ENCODE data around the gene SDS. TPM values are rescaled to one million over a fixed set of nuclear protein-coding genes. Genes with fewer than 3 reads are reported as not detected.

Gene SDS
- total and polyA plus RNA-seq, 4 donors = 0.65 to 433 (median 77.9) TPM

DNA sequence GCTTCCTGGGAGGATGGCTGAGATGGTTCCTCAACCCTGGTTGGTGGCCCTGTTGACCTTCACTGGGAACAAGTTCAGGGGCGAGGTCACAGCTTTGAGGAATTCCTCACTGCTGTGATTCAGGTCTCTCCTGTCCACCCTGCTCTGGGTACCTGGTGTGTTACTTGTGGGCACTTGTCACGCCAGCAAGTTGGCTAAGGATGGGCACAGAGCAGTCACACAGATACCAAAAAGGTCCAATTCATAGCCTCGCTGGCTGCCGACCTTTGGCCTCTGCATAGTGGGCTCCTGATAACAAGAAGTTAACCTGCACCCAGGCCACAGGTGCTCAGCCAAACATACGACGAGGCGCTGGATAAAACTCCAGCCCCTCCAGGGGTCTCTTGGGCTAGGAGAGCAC lies 11.2 kb downstream of the SDS start:
- no peak for TF ChIP-seq YY1 (IDR thresholded peaks at IDR 0.05)
- TF ChIP-seq TAF1 (conservative IDR thresholded peaks at IDR 0.05) = no peak
- TF ChIP-seq HNF4G (IDR thresholded peaks at IDR 0.05) = no peak
- TF ChIP-seq REST (IDR thresholded peaks at IDR 0.05) = no peak
- TF ChIP-seq, protein P1, sequence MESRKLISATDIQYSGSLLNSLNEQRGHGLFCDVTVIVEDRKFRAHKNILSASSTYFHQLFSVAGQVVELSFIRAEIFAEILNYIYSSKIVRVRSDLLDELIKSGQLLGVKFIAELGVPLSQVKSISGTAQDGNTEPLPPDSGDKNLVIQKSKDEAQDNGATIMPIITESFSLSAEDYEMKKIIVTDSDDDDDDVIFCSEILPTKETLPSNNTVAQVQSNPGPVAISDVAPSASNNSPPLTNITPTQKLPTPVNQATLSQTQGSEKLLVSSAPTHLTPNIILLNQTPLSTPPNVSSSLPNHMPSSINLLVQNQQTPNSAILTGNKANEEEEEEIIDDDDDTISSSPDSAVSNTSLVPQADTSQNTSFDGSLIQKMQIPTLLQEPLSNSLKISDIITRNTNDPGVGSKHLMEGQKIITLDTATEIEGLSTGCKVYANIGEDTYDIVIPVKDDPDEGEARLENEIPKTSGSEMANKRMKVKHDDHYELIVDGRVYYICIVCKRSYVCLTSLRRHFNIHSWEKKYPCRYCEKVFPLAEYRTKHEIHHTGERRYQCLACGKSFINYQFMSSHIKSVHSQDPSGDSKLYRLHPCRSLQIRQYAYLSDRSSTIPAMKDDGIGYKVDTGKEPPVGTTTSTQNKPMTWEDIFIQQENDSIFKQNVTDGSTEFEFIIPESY (IDR thresholded peaks at IDR 0.05) = no peak
- peak; percentile 61 for TF ChIP-seq NR2F2 (IDR thresholded peaks at IDR 0.05)
- TF ChIP-seq, protein P2, sequence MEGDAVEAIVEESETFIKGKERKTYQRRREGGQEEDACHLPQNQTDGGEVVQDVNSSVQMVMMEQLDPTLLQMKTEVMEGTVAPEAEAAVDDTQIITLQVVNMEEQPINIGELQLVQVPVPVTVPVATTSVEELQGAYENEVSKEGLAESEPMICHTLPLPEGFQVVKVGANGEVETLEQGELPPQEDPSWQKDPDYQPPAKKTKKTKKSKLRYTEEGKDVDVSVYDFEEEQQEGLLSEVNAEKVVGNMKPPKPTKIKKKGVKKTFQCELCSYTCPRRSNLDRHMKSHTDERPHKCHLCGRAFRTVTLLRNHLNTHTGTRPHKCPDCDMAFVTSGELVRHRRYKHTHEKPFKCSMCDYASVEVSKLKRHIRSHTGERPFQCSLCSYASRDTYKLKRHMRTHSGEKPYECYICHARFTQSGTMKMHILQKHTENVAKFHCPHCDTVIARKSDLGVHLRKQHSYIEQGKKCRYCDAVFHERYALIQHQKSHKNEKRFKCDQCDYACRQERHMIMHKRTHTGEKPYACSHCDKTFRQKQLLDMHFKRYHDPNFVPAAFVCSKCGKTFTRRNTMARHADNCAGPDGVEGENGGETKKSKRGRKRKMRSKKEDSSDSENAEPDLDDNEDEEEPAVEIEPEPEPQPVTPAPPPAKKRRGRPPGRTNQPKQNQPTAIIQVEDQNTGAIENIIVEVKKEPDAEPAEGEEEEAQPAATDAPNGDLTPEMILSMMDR (IDR thresholded peaks at IDR 0.05; ENCODE audit: low read depth, low read length, missing input control) = no peak
- TF ChIP-seq EGR1 (IDR thresholded peaks at IDR 0.05; ENCODE audit: low read depth in 2 of 2) = peak in 1 of 2 donors; percentile 12
- peak; percentile 23 to 36 for TF ChIP-seq HNF4A (conservative IDR thresholded peaks at IDR 0.05)
- Histone ChIP-seq H3K4me3 (ENCODE audit: low read depth in 1 of 3, low read length in 3 of 3) (no peak overlapping the region), H3K27me3 (ENCODE audit: control insufficient read depth in 4 of 4, insufficient read depth in 4 of 4, low read length in 3 of 4) (no peaks in the 10 kb centered on the region), H3K9me3 (ENCODE audit: control insufficient read depth in 4 of 4, low read length in 3 of 4) (no peaks in the 10 kb centered on the region), H3K27ac (ENCODE audit: low read depth in 1 of 2, low read length in 2 of 2) (peak overlapping the region in 1 of 2 donors; percentile 7), H3K9ac (ENCODE audit: low read depth in 1 of 2, low read length in 2 of 2) (no peak overlapping the region), H3K4me1 (ENCODE audit: control insufficient read depth in 4 of 4, insufficient read depth in 4 of 4, low read length in 3 of 4) (peaks cover 0 to 2% (median 0%) of the 10 kb centered on the region in 4 donors), H3K36me3 (ENCODE audit: control insufficient read depth in 4 of 4, insufficient read depth in 3 of 4, low read depth in 1 of 4, low read length in 3 of 4) (peaks cover 0 to 48% (median 19%) of the 10 kb centered on the region in 4 donors)
- WGBS = 47% methylated on average over 7 of the region's 7 CpGs
- DNase-seq (ENCODE audit: low spot score) = no peak

DNA sequence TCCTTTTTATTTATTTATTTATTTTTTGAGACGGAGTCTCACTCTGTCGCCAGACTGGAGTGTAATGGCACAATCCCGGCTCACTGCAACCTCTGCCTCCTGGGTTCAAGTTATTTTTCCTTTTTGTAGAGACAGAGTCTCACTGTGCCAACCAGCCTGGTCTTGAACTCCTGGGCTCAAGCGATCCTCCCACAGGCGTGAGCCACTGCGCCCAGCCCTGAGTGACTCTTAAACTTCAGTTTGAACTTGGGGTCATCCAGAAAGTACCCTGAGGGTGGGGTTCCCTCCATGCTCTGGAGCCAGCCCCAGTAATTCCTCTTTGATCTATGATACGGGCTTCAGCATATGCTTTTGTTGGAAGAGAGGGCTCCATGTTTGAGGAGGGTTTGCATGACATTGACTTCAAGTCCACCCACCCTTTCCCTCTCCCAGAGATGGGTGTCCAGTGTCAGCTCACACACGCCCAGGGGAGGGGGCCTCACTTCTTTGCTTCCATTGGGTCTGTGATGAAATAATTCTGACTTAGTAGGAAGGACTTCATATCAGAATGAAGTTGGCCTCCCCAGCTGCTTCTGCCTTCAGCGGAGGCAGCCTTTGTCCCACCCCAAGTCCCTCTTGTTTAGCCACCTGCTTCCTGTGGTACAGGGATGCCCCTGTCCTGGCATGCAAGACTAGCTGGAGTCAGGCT lies 11.9 kb downstream of the SDS start:
- WGBS = 64% methylated on average over 9 of the region's 9 CpGs
- H3K9ac ChIP-seq (ENCODE audit: low read depth in 1 of 2, low read length in 2 of 2) = no peak overlapping the region
- no peak for DNase-seq (ENCODE audit: low spot score)
- peaks cover 0 to 2% (median 0%) of the 10 kb centered on the region in 4 donors for H3K4me1 ChIP-seq (ENCODE audit: control insufficient read depth in 4 of 4, insufficient read depth in 4 of 4, low read length in 3 of 4)
- H3K9me3 ChIP-seq (ENCODE audit: control insufficient read depth in 4 of 4, low read length in 3 of 4) = no peaks in the 10 kb centered on the region
- peaks cover 2 to 42% (median 17%) of the 10 kb centered on the region in 4 donors for H3K36me3 ChIP-seq (ENCODE audit: control insufficient read depth in 4 of 4, insufficient read depth in 3 of 4, low read depth in 1 of 4, low read length in 3 of 4)
- H3K4me3 ChIP-seq (ENCODE audit: low read depth in 1 of 3, low read length in 3 of 3) = no peak overlapping the region
- peak overlapping the region in 1 of 2 donors; percentile 12 for H3K27ac ChIP-seq (ENCODE audit: low read depth in 1 of 2, low read length in 2 of 2)
- H3K27me3 ChIP-seq (ENCODE audit: control insufficient read depth in 4 of 4, insufficient read depth in 4 of 4, low read length in 3 of 4) = no peaks in the 10 kb centered on the region
- no peak for TF ChIP-seq RAD21 (IDR thresholded peaks at IDR 0.05)
- peak in 1 of 2 donors; percentile 11 for TF ChIP-seq HNF4A (conservative IDR thresholded peaks at IDR 0.05)
- no peak for TF ChIP-seq GABPA (IDR thresholded peaks at IDR 0.05 in 1 of 2, conservative IDR thresholded peaks at IDR 0.05 in 1 of 2)
- TF ChIP-seq, protein P3, sequence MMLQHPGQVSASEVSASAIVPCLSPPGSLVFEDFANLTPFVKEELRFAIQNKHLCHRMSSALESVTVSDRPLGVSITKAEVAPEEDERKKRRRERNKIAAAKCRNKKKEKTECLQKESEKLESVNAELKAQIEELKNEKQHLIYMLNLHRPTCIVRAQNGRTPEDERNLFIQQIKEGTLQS (IDR thresholded peaks at IDR 0.05) = peak; percentile 5
- TF ChIP-seq, protein P2 (IDR thresholded peaks at IDR 0.05; ENCODE audit: low read depth, low read length, missing input control) = no peak
- no peak for TF ChIP-seq MAX (IDR thresholded peaks at IDR 0.05)
- TF ChIP-seq TAF1 (conservative IDR thresholded peaks at IDR 0.05) = no peak
- TF ChIP-seq FOXA1 (IDR thresholded peaks at IDR 0.05) = no peak
- peak in 1 of 2 donors; percentile 59 for TF ChIP-seq EGR1 (IDR thresholded peaks at IDR 0.05; ENCODE audit: low read depth in 2 of 2)
- TF ChIP-seq FOXA2 (IDR thresholded peaks at IDR 0.05) = no peak
- TF ChIP-seq NR2F2 (IDR thresholded peaks at IDR 0.05) = no peak
- peak in 1 of 2 donors; percentile 54 for TF ChIP-seq JUND (IDR thresholded peaks at IDR 0.05)
- peak; percentile 27 for TF ChIP-seq SP1 (IDR thresholded peaks at IDR 0.05)
- TF ChIP-seq HNF4G (IDR thresholded peaks at IDR 0.05) = no peak
- TF ChIP-seq, protein P1 (IDR thresholded peaks at IDR 0.05) = no peak
